Loucy (cell line): ENCODE measurements around the gene RPTOR.

Source experiments
- H2AFZ ChIP-seq: fragments of 200-600 bp; sonication (generic); 2 replicates; pipeline ENCODE4 v1.6.0; 2016; ENCODE audit warnings: antibody characterized with exemption, mild to moderate bottlenecking, low read length, moderate library complexity
- H3F3A ChIP-seq: fragments of 200-600 bp; 2 replicates; pipeline ENCODE4 v1.6.0; 2016; ENCODE audit warnings: antibody characterized with exemption, low read depth, mild to moderate bottlenecking
- H3K27me3 ChIP-seq: fragments of 200-600 bp; sonication (generic); 2 replicates; pipeline ENCODE4 v1.6.1; 2014; ENCODE audit warnings: low read length, mild to moderate bottlenecking; ENCODE audit not compliant: insufficient read depth, poor library complexity, severe bottlenecking
- H3K36me3 ChIP-seq: fragments of 200-600 bp; sonication (generic); 2 replicates; pipeline ENCODE4 v1.6.1; 2016; ENCODE audit warnings: low read length; ENCODE audit not compliant: insufficient read depth
- H3K4me1 ChIP-seq: fragments of 200-600 bp; sonication (generic); 2 replicates; pipeline ENCODE4 v1.5.1; 2014; ENCODE audit warnings: low read length, mild to moderate bottlenecking; ENCODE audit not compliant: insufficient read depth, poor library complexity, severe bottlenecking
- H3K4me2 ChIP-seq: fragments of 200-600 bp; sonication (generic); 2 replicates; pipeline ENCODE4 v1.6.0; 2014; ENCODE audit warnings: antibody characterized with exemption, low read length, low read depth, mild to moderate bottlenecking; ENCODE audit not compliant: poor library complexity, severe bottlenecking
- H3K4me3 ChIP-seq: fragments of 200-600 bp; sonication (generic); 2 replicates; pipeline ENCODE4 v1.5.1; 2014; ENCODE audit warnings: low read length, mild to moderate bottlenecking, mixed read lengths; ENCODE audit not compliant: poor library complexity, severe bottlenecking
- H3K79me2 ChIP-seq: fragments of 200-600 bp; sonication (generic); 2 replicates; pipeline ENCODE4 v1.6.1; 2014; ENCODE audit warnings: low read length; ENCODE audit not compliant: insufficient read depth
- H3K9ac ChIP-seq: fragments of 200-600 bp; sonication (generic); 2 replicates; pipeline ENCODE4 v1.6.0; 2014; ENCODE audit warnings: mild to moderate bottlenecking, low read depth, low read length, moderate library complexity; ENCODE audit not compliant: poor library complexity, severe bottlenecking
- H3K9me2 ChIP-seq: fragments of 200-600 bp; sonication (generic); replicated peaks from 2 replicates; pipeline ENCODE4 v1.6.1; 2016; ENCODE audit warnings: low read depth, low read length, mixed read lengths
- H3K9me3 ChIP-seq: fragments of 200-600 bp; sonication (generic); 2 replicates; pipeline ENCODE4 v1.6.1; 2014; ENCODE audit warnings: mild to moderate bottlenecking, antibody characterized with exemption, low read length, low read depth; ENCODE audit not compliant: insufficient read depth
- H4K20me1 ChIP-seq: fragments of 200-600 bp; sonication (generic); 2 replicates; pipeline ENCODE4 v1.6.0; 2014; ENCODE audit warnings: antibody characterized with exemption, low read length, mild to moderate bottlenecking; ENCODE audit not compliant: insufficient read depth, poor library complexity, severe bottlenecking
- EZH2phosphoT487 ChIP-seq: fragments of 200-600 bp; IDR thresholded peaks from 2 replicates; pipeline ENCODE4 v1.6.1; 2018; ENCODE audit warnings: antibody characterized with exemption, mild to moderate bottlenecking, moderate library complexity, borderline replicate concordance
- TF ChIP-seq, protein P1 (sequence below): fragments of 200-600 bp; sonication (generic); conservative IDR thresholded peaks from 2 replicates; pipeline ENCODE4 v1.5.1; 2014; ENCODE audit warnings: mild to moderate bottlenecking, antibody characterized with exemption, low read length

RPTOR gene

DNA sequence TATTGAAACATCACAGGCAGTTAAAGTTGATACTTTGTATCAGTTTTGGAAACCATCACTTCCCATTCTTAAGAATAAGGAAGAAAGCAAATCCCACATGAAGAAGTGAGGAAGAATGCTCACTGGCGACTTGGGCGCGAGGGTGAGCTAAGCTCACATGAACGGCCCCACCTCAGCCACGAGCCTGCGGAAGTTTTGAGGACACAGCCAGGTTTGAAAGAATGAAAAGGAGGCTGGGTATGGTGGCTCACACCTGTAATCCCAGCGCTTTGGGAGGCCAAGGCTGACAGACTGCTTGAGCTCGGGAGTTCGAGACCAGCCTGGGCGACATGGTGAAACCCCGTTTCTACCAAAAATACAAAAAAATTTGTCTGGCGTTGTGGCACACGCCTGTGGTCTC, 336.7 kb downstream of the RPTOR start:
- Histone ChIP-seq H3K4me1 (peaks cover 27% of the 10 kb centered on the region), H3K4me2 (no peak overlapping the region), H3F3A (peaks cover 2% of the 10 kb centered on the region; the same call in 1 of the 2 replicates), H3K27me3 (no peaks in the 10 kb centered on the region), H3K36me3 (peaks cover 36% of the 10 kb centered on the region; the same call in 1 of the 2 replicates), H3K79me2 (no peaks in the 10 kb centered on the region), H4K20me1 (no peaks in the 10 kb centered on the region), H2AFZ (no peak overlapping the region), H3K9ac (no peak overlapping the region), H3K4me3 (no peak overlapping the region), H3K9me3 (no peaks in the 10 kb centered on the region), H3K9me2 (no peaks in the 10 kb centered on the region)
- TF ChIP-seq, protein P1, sequence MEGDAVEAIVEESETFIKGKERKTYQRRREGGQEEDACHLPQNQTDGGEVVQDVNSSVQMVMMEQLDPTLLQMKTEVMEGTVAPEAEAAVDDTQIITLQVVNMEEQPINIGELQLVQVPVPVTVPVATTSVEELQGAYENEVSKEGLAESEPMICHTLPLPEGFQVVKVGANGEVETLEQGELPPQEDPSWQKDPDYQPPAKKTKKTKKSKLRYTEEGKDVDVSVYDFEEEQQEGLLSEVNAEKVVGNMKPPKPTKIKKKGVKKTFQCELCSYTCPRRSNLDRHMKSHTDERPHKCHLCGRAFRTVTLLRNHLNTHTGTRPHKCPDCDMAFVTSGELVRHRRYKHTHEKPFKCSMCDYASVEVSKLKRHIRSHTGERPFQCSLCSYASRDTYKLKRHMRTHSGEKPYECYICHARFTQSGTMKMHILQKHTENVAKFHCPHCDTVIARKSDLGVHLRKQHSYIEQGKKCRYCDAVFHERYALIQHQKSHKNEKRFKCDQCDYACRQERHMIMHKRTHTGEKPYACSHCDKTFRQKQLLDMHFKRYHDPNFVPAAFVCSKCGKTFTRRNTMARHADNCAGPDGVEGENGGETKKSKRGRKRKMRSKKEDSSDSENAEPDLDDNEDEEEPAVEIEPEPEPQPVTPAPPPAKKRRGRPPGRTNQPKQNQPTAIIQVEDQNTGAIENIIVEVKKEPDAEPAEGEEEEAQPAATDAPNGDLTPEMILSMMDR, result no peak
- no peak for TF ChIP-seq EZH2phosphoT487

DNA sequence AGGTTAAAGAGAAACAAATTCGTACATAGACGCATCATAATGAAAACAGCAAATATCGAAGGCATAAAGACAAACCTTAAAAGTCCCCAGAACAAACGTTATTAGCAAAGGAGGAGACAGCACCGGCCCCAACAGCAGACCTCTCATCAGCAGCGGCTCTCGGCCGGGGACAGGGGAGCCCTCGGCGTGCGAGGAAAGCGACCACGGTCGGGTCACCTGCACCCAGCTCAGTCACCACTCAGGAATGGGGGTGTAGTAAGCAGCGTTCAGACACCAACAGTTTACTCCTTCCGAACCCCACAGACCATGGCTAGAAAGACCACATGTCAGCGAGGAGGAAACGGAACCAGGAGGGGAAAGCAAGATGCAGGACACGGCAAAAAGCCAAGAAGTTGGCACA, 337.7 kb downstream of the RPTOR start:
- no peaks in the 10 kb centered on the region for H3K9me3 ChIP-seq
- H3K4me2 ChIP-seq, result no peak overlapping the region
- no peaks in the 10 kb centered on the region for H3K79me2 ChIP-seq
- no peaks in the 10 kb centered on the region for H3K27me3 ChIP-seq
- H3K4me1 ChIP-seq, result peaks cover 20% of the 10 kb centered on the region
- no peaks in the 10 kb centered on the region for H3K9me2 ChIP-seq
- H4K20me1 ChIP-seq, result no peaks in the 10 kb centered on the region
- H3K4me3 ChIP-seq, result no peak overlapping the region
- H3K36me3 ChIP-seq, result peaks cover 36% of the 10 kb centered on the region; the same call in 1 of the 2 replicates
- peaks cover 2% of the 10 kb centered on the region; the same call in 1 of the 2 replicates for H3F3A ChIP-seq
- no peak overlapping the region for H3K9ac ChIP-seq
- TF ChIP-seq, protein P1, result no peak
- no peak for TF ChIP-seq EZH2phosphoT487
- H2AFZ ChIP-seq, result no peak overlapping the region

DNA sequence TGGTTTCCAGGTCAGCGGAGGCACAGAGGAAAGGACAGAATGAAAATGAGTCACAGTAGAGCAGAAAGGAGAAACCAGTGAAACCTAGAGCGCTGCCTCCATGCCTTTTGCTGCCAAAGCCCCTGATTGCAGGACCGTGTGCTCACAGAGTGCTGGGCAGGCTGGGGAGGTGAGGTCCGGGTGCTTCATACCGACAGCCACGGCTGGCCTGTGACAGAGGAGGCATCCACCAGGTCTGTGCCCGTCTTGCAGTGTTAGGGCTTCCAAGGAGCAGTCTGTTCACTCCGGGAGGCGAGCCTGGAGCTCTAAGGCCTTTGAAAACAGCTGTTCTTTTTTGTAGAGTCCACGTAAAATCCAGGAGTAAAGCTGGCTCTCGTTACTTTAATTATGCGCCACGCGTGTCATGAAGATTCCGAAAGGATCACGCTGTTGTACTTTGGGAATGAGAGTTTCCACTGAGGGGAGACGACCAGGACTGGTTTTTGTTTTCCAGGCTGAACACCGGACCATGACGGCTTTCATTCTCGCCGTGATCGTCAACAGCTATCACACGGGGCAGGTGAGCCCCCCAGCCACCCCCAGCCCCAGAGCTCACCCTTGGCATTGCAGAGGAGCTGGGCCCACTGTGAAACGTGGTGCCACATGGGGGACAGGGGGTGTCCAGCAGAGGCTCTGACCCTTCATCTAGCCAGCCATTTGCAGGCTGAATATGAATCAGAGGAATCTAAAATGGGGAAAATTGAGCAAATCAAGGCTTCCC, 338.5 kb downstream of the RPTOR start:
- no peak overlapping the region for H3K4me3 ChIP-seq
- TF ChIP-seq, protein P1, result no peak
- no peak for TF ChIP-seq EZH2phosphoT487
- H3F3A ChIP-seq, result no peaks in the 10 kb centered on the region
- H3K27me3 ChIP-seq, result no peaks in the 10 kb centered on the region
- H3K9ac ChIP-seq, result no peak overlapping the region
- H3K36me3 ChIP-seq, result peaks cover 36% of the 10 kb centered on the region; the same call in 1 of the 2 replicates
- no peaks in the 10 kb centered on the region for H3K9me3 ChIP-seq
- H4K20me1 ChIP-seq, result no peaks in the 10 kb centered on the region
- peaks cover 12% of the 10 kb centered on the region for H3K4me1 ChIP-seq
- H2AFZ ChIP-seq, result no peak overlapping the region
- no peak overlapping the region for H3K4me2 ChIP-seq
- no peaks in the 10 kb centered on the region for H3K9me2 ChIP-seq
- no peaks in the 10 kb centered on the region for H3K79me2 ChIP-seq
